HCT116 (cell line): ENCODE measurements around the gene ACBD3. TPM values are rescaled to one million over a fixed set of nuclear protein-coding genes. Genes with fewer than 3 reads are reported as not detected.

ENCODE experiments used
- ATAC-seq: fragments of 200-7000 bp; cut with Tn5 transposase; 2 replicates; pipeline ENCODE4 v1.9.1; 2020; ENCODE audit warnings: mild to moderate bottlenecking, moderate library complexity
- BruUV-seq: library from RNA; stranded (reverse); fragments of 400-500 nt; replicated peaks from 2 replicates; lab custom pipeline; 2021; lab: Mats Ljungman, UMichigan
- CTCF ChIA-PET: fragments of 300-600 bp; sonication (Branson Sonifier 250); formaldehyde crosslinking; loops from one replicate; lab custom pipeline; 2021; ENCODE audit warnings: antibody characterized with exemption; lab: Charles Lee
- POLR2A ChIA-PET: fragments of 300-600, 350-600 bp; sonication (Branson Sonifier 250); formaldehyde crosslinking; loops from one replicate; lab custom pipeline; 2021; ENCODE audit warnings: antibody characterized with exemption; lab: Charles Lee
- RAD21 ChIA-PET, 2 experiments: fragments of 300-600 bp; sonication (Branson Sonifier 250); formaldehyde crosslinking; loops; one replicate each; lab custom pipeline; 2023; ENCODE audit warnings: low total read pairs in 2 of 2; ENCODE audit not compliant: uncharacterized antibody in 2 of 2, unreplicated experiment in 2 of 2, low non-redundant PET in 1 of 2; lab: Charles Lee
- DNase-seq: peaks from one replicate; pipeline ENCODE4 v3.0.0-alpha.2; 2010; ENCODE audit warnings: low read depth, low spot score
- H2AFZ ChIP-seq: fragments of 200-600 bp; shearing (Covaris generic), sonication (generic); 2 replicates; pipeline ENCODE4 v1.6.1; 2017; ENCODE audit warnings: low read depth, mixed run types, mixed read lengths, antibody characterized with exemption, low read length; ENCODE audit not compliant: poor library complexity, severe bottlenecking
- H3K27ac ChIP-seq: 2 replicates; pipeline ENCODE4 v1.5.1; 2012; ENCODE audit warnings: low read depth, low read length
- H3K27me3 ChIP-seq: fragments of 200-600 bp; sonication (generic); 2 replicates; pipeline ENCODE4 v1.6.1; 2016; ENCODE audit warnings: mixed run types, low read length, mixed read lengths; ENCODE audit not compliant: insufficient read depth
- H3K36me3 ChIP-seq, 2 experiments: fragments of 200-500 bp in 1 of 2; fragments of 200-600 bp in 1 of 2; sonication (Bioruptor generic) in 1 of 2; sonication (generic) in 1 of 2; 2 replicates each; pipeline versions ENCODE4 v1.5.1 to v1.6.1; 2014 to 2016; ENCODE audit warnings: low read length in 2 of 2, inconsistent platforms in 1 of 2, mixed read lengths in 1 of 2, mixed run types in 1 of 2; ENCODE audit not compliant: insufficient read depth in 2 of 2, control insufficient read depth in 1 of 2
- H3K4me1 ChIP-seq, 2 experiments: fragments of 200-600 bp in 1 of 2; sonication (generic) in 1 of 2; 2 replicates each; pipeline versions ENCODE4 v1.5.1 to v1.6.1; 2012 to 2017; ENCODE audit warnings: low read length in 2 of 2, inconsistent platforms in 1 of 2, mild to moderate bottlenecking in 1 of 2, mixed read lengths in 1 of 2, mixed run types in 1 of 2, moderate library complexity in 1 of 2; ENCODE audit not compliant: insufficient read depth in 2 of 2, control insufficient read depth in 1 of 2
- H3K4me2 ChIP-seq: fragments of 200-600 bp; sonication (generic); 2 replicates; pipeline ENCODE4 v1.6.1; 2017; ENCODE audit warnings: mixed run types, low read length, mixed read lengths
- H3K4me3 ChIP-seq, 2 experiments: fragments of 200-600 bp in 1 of 2; sonication (generic) in 1 of 2; replicated peaks in 1 of 2; 2 replicates each; pipeline ENCODE4 v1.5.1; 2011 to 2016; ENCODE audit warnings: low read length in 2 of 2, control low read depth in 1 of 2, low read depth in 1 of 2, mild to moderate bottlenecking in 1 of 2, mixed read lengths in 1 of 2, mixed run types in 1 of 2
- H3K79me2 ChIP-seq: fragments of 200-600 bp; sonication (generic); 2 replicates; pipeline ENCODE4 v1.6.1; 2017; ENCODE audit warnings: mild to moderate bottlenecking, mixed run types, low read length, moderate library complexity, mixed read lengths; ENCODE audit not compliant: insufficient read depth
- H3K9ac ChIP-seq: fragments of 200-600 bp; sonication (generic); 2 replicates; pipeline ENCODE4 v1.6.1; 2016; ENCODE audit warnings: low read length, mixed read lengths
- H3K9me2 ChIP-seq: fragments of 200-600 bp; sonication (generic), shearing (Covaris generic); 2 replicates; pipeline ENCODE4 v1.6.1; 2017; ENCODE audit warnings: mixed run types, mild to moderate bottlenecking, moderate library complexity; ENCODE audit not compliant: insufficient read depth
- H3K9me3 ChIP-seq, 2 experiments: fragments of 200-500 bp in 1 of 2; fragments of 200-600 bp in 1 of 2; sonication (Bioruptor generic) in 1 of 2; sonication (generic) in 1 of 2; 2 replicates each; pipeline ENCODE4 v1.6.1; 2014 to 2017; ENCODE audit warnings: low read length in 2 of 2, mixed read lengths in 2 of 2, inconsistent platforms in 1 of 2, low read depth in 1 of 2, mild to moderate bottlenecking in 1 of 2, mixed run types in 1 of 2, moderate library complexity in 1 of 2; ENCODE audit not compliant: control insufficient read depth in 1 of 2, insufficient read depth in 1 of 2
- H4K20me1 ChIP-seq: fragments of 200-600 bp; sonication (generic), shearing (Covaris generic); 2 replicates; pipeline ENCODE4 v1.6.1; 2017; ENCODE audit warnings: mixed run types, mild to moderate bottlenecking, moderate library complexity; ENCODE audit not compliant: insufficient read depth
- CEBPB ChIP-seq: IDR thresholded peaks from 2 replicates; pipeline ENCODE4 v1.6.1; 2012; ENCODE audit warnings: low read depth
- EGR1 ChIP-seq: IDR thresholded peaks from 2 replicates; pipeline ENCODE4 v1.6.1; 2012; ENCODE audit warnings: low read depth
- EZH2 ChIP-seq: fragments of 200-600 bp; sonication (generic); IDR thresholded peaks from 2 replicates; pipeline ENCODE4 v1.6.1; 2017; ENCODE audit warnings: antibody characterized with exemption, mixed run types
- FOSL1 ChIP-seq: IDR thresholded peaks from 2 replicates; pipeline ENCODE4 v1.6.1; 2012; ENCODE audit warnings: low read depth
- POLR2A ChIP-seq: IDR thresholded peaks from 2 replicates; pipeline ENCODE4 v1.7.0; 2011; ENCODE audit warnings: borderline replicate concordance; ENCODE audit not compliant: insufficient read depth, insufficient read length; ENCODE audit errors: extremely low read depth
- POLR2AphosphoS5 ChIP-seq: IDR thresholded peaks from 2 replicates; pipeline ENCODE4 v1.6.1; 2011; ENCODE audit warnings: mild to moderate bottlenecking, low read depth, low read length, moderate library complexity
- RAD21 ChIP-seq: IDR thresholded peaks from 2 replicates; pipeline ENCODE4 v1.6.1; 2012; ENCODE audit warnings: low read depth, mild to moderate bottlenecking
- SP1 ChIP-seq: IDR thresholded peaks from 2 replicates; pipeline ENCODE4 v1.6.1; 2012; ENCODE audit warnings: low read depth
- SRF ChIP-seq: IDR thresholded peaks from 2 replicates; pipeline ENCODE4 v1.6.1; 2012; ENCODE audit warnings: low read depth
- TCF7L2 ChIP-seq: IDR thresholded peaks from 2 replicates; pipeline ENCODE4 v1.7.0; 2011; ENCODE audit warnings: borderline replicate concordance, inconsistent platforms; ENCODE audit not compliant: insufficient read depth, insufficient read length; ENCODE audit errors: extremely low read depth
- YY1 ChIP-seq: IDR thresholded peaks from 2 replicates; pipeline ENCODE4 v1.6.1; 2011; ENCODE audit warnings: low read length, low read depth, moderate library complexity, mild to moderate bottlenecking; ENCODE audit not compliant: insufficient replicate concordance; ENCODE audit errors: extremely low read depth
- ZFX ChIP-seq: fragments of 450-650 bp; IDR thresholded peaks from 2 replicates; pipeline ENCODE4 v1.6.1; 2017
- ZNF274 ChIP-seq: fragments of 200-500 bp; sonication (Bioruptor generic); IDR thresholded peaks from 2 replicates; pipeline ENCODE4 v1.6.1; 2014; ENCODE audit warnings: mild to moderate bottlenecking, low read depth, low read length, inconsistent platforms
- intact Hi-C: fragments of 100-400 bp; cut with micrococcal nuclease; formaldehyde crosslinking; loops from 2 replicates; pipeline ENCODE4 v1.10.0; 2022
- total RNA-seq: library from RNA; stranded (reverse); gene quantifications from one replicate; pipeline ENCODE4 v1.2.1, GENCODE V29; 2021; ENCODE audit not compliant: unreplicated experiment
- TF ChIP-seq, protein P1 (sequence below): IDR thresholded peaks from 2 replicates; pipeline ENCODE4 v1.6.1; 2012
- TF ChIP-seq, protein P2 (sequence below): IDR thresholded peaks from 2 replicates; pipeline ENCODE4 v1.6.1; 2012; ENCODE audit warnings: low read depth
- TF ChIP-seq, protein P3 (sequence below): IDR thresholded peaks from 2 replicates; pipeline ENCODE4 v1.6.1; 2012
- TF ChIP-seq, protein P4 (sequence below), 3 experiments: fragments of 200-600 bp in 1 of 3; sonication (generic) in 1 of 3; IDR thresholded peaks in 2 of 3; conservative IDR thresholded peaks in 1 of 3; 2 replicates each; pipeline ENCODE4 v1.5.1; 2012 to 2017; ENCODE audit warnings: low read depth in 2 of 3, low read length in 2 of 3, antibody characterized with exemption in 1 of 3, borderline replicate concordance in 1 of 3, control low read depth in 1 of 3, mild to moderate bottlenecking in 1 of 3, mixed read lengths in 1 of 3, mixed run types in 1 of 3, moderate library complexity in 1 of 3; ENCODE audit not compliant: insufficient read depth in 1 of 3

The ACBD3 gene
- total RNA-seq, 1 experiment from 2014 or later = 29.6 TPM

DNA sequence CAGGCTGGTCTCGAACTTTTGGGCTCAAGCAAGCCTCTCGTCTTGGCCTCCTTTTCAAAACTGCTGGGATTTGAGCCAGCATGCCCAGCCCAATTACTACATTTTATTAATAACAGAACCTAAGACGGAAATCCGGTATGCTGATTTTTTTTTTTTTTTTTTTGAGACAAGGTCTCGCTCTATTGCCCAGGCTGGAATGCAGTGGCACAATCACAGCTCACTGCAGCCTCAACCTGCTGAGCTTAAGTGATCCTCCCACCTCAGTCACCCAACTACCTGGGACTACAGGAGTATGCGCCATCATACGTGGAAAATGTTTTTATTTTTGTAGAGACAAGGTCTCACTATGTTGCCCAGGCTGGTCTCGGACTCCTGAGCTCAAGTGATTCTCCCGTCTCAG is 20.2 kb downstream of the ACBD3 start:
- Histone ChIP-seq H3K36me3 (peaks cover 14 to 18% of the 10 kb centered on the region in 2 experiments; a peak in 2 of 4 replicates), H3K4me2 (no peak overlapping the region), H3K4me1 (no peaks in the 10 kb centered on the region), H3K9me2 (no peaks in the 10 kb centered on the region), H4K20me1 (no peaks in the 10 kb centered on the region), H3K27me3 (no peaks in the 10 kb centered on the region), H3K9ac (no peak overlapping the region), H2AFZ (no peak overlapping the region), H3K9me3 (no peaks in the 10 kb centered on the region), H3K79me2 (peaks cover 41% of the 10 kb centered on the region), H3K4me3 (no peak overlapping the region), H3K27ac (no peak overlapping the region)
- ChIA-PET CTCF (interaction anchor here (1.2 kb wide), 1 partner anchor 41 kb away, joined by 3 read pairs; no protein-coding TSS in a partner anchor), RAD21 (no interaction called here), POLR2A (no interaction called here)
- BruUV-seq = no TSS peak
- TF ChIP-seq EGR1 (no peak), POLR2AphosphoS5 (no peak), RAD21 (no peak), SRF (no peak), POLR2A (no peak), EZH2 (no peak), ZNF274 (no peak), SP1 (no peak), YY1 (no peak), TCF7L2 (no peak), ZFX (no peak), CEBPB (no peak), FOSL1 (no peak)
- TF ChIP-seq, protein P1, sequence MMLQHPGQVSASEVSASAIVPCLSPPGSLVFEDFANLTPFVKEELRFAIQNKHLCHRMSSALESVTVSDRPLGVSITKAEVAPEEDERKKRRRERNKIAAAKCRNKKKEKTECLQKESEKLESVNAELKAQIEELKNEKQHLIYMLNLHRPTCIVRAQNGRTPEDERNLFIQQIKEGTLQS = no peak
- TF ChIP-seq, protein P2, sequence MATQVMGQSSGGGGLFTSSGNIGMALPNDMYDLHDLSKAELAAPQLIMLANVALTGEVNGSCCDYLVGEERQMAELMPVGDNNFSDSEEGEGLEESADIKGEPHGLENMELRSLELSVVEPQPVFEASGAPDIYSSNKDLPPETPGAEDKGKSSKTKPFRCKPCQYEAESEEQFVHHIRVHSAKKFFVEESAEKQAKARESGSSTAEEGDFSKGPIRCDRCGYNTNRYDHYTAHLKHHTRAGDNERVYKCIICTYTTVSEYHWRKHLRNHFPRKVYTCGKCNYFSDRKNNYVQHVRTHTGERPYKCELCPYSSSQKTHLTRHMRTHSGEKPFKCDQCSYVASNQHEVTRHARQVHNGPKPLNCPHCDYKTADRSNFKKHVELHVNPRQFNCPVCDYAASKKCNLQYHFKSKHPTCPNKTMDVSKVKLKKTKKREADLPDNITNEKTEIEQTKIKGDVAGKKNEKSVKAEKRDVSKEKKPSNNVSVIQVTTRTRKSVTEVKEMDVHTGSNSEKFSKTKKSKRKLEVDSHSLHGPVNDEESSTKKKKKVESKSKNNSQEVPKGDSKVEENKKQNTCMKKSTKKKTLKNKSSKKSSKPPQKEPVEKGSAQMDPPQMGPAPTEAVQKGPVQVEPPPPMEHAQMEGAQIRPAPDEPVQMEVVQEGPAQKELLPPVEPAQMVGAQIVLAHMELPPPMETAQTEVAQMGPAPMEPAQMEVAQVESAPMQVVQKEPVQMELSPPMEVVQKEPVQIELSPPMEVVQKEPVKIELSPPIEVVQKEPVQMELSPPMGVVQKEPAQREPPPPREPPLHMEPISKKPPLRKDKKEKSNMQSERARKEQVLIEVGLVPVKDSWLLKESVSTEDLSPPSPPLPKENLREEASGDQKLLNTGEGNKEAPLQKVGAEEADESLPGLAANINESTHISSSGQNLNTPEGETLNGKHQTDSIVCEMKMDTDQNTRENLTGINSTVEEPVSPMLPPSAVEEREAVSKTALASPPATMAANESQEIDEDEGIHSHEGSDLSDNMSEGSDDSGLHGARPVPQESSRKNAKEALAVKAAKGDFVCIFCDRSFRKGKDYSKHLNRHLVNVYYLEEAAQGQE = no peak
- TF ChIP-seq, protein P3, sequence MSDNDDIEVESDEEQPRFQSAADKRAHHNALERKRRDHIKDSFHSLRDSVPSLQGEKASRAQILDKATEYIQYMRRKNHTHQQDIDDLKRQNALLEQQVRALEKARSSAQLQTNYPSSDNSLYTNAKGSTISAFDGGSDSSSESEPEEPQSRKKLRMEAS = no peak
- TF ChIP-seq, protein P4, sequence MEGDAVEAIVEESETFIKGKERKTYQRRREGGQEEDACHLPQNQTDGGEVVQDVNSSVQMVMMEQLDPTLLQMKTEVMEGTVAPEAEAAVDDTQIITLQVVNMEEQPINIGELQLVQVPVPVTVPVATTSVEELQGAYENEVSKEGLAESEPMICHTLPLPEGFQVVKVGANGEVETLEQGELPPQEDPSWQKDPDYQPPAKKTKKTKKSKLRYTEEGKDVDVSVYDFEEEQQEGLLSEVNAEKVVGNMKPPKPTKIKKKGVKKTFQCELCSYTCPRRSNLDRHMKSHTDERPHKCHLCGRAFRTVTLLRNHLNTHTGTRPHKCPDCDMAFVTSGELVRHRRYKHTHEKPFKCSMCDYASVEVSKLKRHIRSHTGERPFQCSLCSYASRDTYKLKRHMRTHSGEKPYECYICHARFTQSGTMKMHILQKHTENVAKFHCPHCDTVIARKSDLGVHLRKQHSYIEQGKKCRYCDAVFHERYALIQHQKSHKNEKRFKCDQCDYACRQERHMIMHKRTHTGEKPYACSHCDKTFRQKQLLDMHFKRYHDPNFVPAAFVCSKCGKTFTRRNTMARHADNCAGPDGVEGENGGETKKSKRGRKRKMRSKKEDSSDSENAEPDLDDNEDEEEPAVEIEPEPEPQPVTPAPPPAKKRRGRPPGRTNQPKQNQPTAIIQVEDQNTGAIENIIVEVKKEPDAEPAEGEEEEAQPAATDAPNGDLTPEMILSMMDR (IDR thresholded peaks at IDR 0.05 in 2 of 3, conservative IDR thresholded peaks at IDR 0.05 in 1 of 3; ENCODE audit: borderline replicate concordance in 1 of 3, insufficient read depth in 1 of 3, low read depth in 2 of 3, low read length in 2 of 3) = no peak
- DNase-seq (no peak), ATAC-seq (no peak)
- intact Hi-C loops = no loop called here
